Panc1 (cell line): ENCODE results near the gene ICE2.

Experiments used
- CTCF ChIP-seq: fragments of 450-650 bp; IDR thresholded peaks from 2 replicates; pipeline ENCODE4 v1.5.1; 2017; ENCODE audit warnings: mild to moderate bottlenecking
- SIN3A ChIP-seq: IDR thresholded peaks from 2 replicates; pipeline ENCODE4 v1.6.1; 2012; ENCODE audit warnings: low read depth, mild to moderate bottlenecking, low read length, moderate library complexity, borderline replicate concordance; ENCODE audit not compliant: insufficient read depth

- TF ChIP-seq CTCF (no peak), SIN3A (no peak)
Observed at GRCh38 chr15:60414016-60414682, 64.8 kb downstream of the ICE2 start.
